Neuronal stem cell (in vitro differentiated cells): ENCODE results near the gene ACADS.

ENCODE experiments used
- DNase-seq: peaks from one replicate; pipeline ENCODE4 v3.0.0-alpha.2; 2013; ENCODE audit warnings: low spot score
- H2AFZ ChIP-seq: one replicate; pipeline ENCODE4 v1.6.1; 2013; ENCODE audit warnings: mild to moderate bottlenecking, low read length, inconsistent platforms
- H2AK5ac ChIP-seq: 2 replicates; pipeline ENCODE4 v1.6.1; 2013; ENCODE audit warnings: low read depth, mild to moderate bottlenecking, inconsistent platforms, low read length, moderate library complexity, mixed read lengths
- H2BK120ac ChIP-seq: 2 replicates; pipeline ENCODE4 v1.6.1; 2013; ENCODE audit warnings: low read depth, mild to moderate bottlenecking, inconsistent platforms, low read length, moderate library complexity, mixed read lengths
- H2BK12ac ChIP-seq: one replicate; pipeline ENCODE4 v1.6.1; 2013; ENCODE audit warnings: low read length, inconsistent platforms
- H2BK15ac ChIP-seq: 2 replicates; pipeline ENCODE4 v1.6.1; 2013; ENCODE audit warnings: mild to moderate bottlenecking, low read length, inconsistent platforms, mixed read lengths
- H2BK5ac ChIP-seq: one replicate; pipeline ENCODE4 v1.6.1; 2013; ENCODE audit warnings: inconsistent platforms, mild to moderate bottlenecking, low read length, moderate library complexity
- H3K14ac ChIP-seq: one replicate; pipeline ENCODE4 v1.6.1; 2013; ENCODE audit warnings: low read length, inconsistent platforms
- H3K18ac ChIP-seq: 2 replicates; pipeline ENCODE4 v1.6.1; 2013; ENCODE audit warnings: low read length, inconsistent platforms
- H3K23ac ChIP-seq: 2 replicates; pipeline ENCODE4 v1.6.1; 2013; ENCODE audit warnings: low read depth, mild to moderate bottlenecking, mixed read lengths, low read length, inconsistent platforms; ENCODE audit not compliant: poor library complexity
- H3K27ac ChIP-seq: replicated peaks from 3 replicates; pipeline ENCODE4 v1.5.1; 2013; ENCODE audit warnings: low read length, inconsistent platforms
- H3K27me3 ChIP-seq, 3 experiments: 2 replicates each; pipeline ENCODE4 v1.6.1; 2013; ENCODE audit warnings: low read length in 3 of 3, mild to moderate bottlenecking in 2 of 3, inconsistent platforms in 1 of 3, low read depth in 1 of 3, mixed read lengths in 1 of 3, moderate library complexity in 1 of 3; ENCODE audit not compliant: control insufficient read depth in 3 of 3, insufficient read depth in 3 of 3
- H3K36me3 ChIP-seq, 2 donors: replicated peaks in 1 of 2; 2 replicates each; pipeline ENCODE4 v1.6.1; 2013; ENCODE audit warnings: low read length in 2 of 2; ENCODE audit not compliant: control insufficient read depth in 2 of 2, insufficient read depth in 2 of 2
- H3K4ac ChIP-seq: 2 replicates; pipeline ENCODE4 v1.6.1; 2013; ENCODE audit warnings: inconsistent platforms, mild to moderate bottlenecking, low read length, moderate library complexity
- H3K4me1 ChIP-seq, 2 donors: 1 replicate in 1 of 2; 2 replicates in 1 of 2; pipeline ENCODE4 v1.6.1; 2013; ENCODE audit warnings: low read length in 2 of 2, low read depth in 1 of 2; ENCODE audit not compliant: control insufficient read depth in 2 of 2, insufficient read depth in 1 of 2
- H3K4me2 ChIP-seq: one replicate; pipeline ENCODE4 v1.6.1; 2013; ENCODE audit warnings: mild to moderate bottlenecking, low read length, inconsistent platforms; ENCODE audit not compliant: insufficient read depth, poor library complexity, severe bottlenecking
- H3K4me3 ChIP-seq, 2 donors: 2 replicates each; pipeline ENCODE4 v1.5.1; 2013; ENCODE audit warnings: low read length in 2 of 2, mild to moderate bottlenecking in 2 of 2, inconsistent platforms in 1 of 2, moderate library complexity in 1 of 2
- H3K79me1 ChIP-seq: one replicate; pipeline ENCODE4 v1.6.1; 2013; ENCODE audit warnings: low read depth, mild to moderate bottlenecking, inconsistent platforms, low read length, moderate library complexity
- H3K9ac ChIP-seq: one replicate; pipeline ENCODE4 v1.6.1; 2013; ENCODE audit warnings: mild to moderate bottlenecking, low read depth, low read length, inconsistent platforms; ENCODE audit not compliant: poor library complexity
- H3K9me3 ChIP-seq, 2 donors: replicated peaks in 1 of 2; 2 replicates each; pipeline versions ENCODE3 to v1.6.1; 2013; ENCODE audit warnings: low read length in 2 of 2, mild to moderate bottlenecking in 2 of 2, inconsistent platforms in 1 of 2, low read depth in 1 of 2, mixed read lengths in 1 of 2, moderate library complexity in 1 of 2; ENCODE audit not compliant: control insufficient read depth in 2 of 2, insufficient read depth in 1 of 2
- H4K8ac ChIP-seq: one replicate; pipeline ENCODE4 v1.6.1; 2013; ENCODE audit warnings: low read depth, mild to moderate bottlenecking, inconsistent platforms, low read length, moderate library complexity
- H4K91ac ChIP-seq: one replicate; pipeline ENCODE4 v1.6.1; 2013; ENCODE audit warnings: low read length, low read depth, mild to moderate bottlenecking, inconsistent platforms; ENCODE audit not compliant: poor library complexity
- WGBS, 2 donors: extraction: QIAGEN DNeasy Blood & Tissue Kit; methylation state at CpG; one replicate each; pipeline ENCODE4 v1.1.7; 2013; ENCODE audit warnings: missing lambda C conversion rate in 2 of 2, mixed read lengths in 1 of 2; ENCODE audit not compliant: insufficient read length in 2 of 2, insufficient replicate concordance in 1 of 2; ENCODE audit errors: extremely low coverage in 2 of 2; 5-methylcytosine and 5-hydroxymethylcytosine counted together

Gene ACADS

DNA sequence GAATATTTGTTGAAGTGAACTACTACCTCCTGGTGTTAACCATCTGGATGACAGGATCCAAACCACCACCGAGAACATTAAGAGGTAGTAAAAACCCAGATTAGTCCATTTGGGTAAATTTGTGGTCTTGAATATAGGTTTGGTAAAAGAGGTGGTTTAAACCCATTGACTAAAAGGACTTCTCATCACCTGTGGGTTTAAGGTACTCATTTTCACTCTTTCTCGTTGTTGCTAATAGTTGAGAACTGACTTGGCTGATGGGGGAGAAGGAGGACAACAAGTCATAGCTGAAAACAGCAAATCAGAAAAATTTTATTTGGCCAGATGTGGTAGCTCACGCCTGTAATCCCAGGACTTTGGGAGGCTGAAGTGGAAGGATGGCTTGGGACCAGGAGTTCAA, 59.2 kb downstream of the ACADS start:
- no peak overlapping the region for H2BK120ac ChIP-seq
- H3K23ac ChIP-seq: no peak overlapping the region
- DNase-seq: no peak
- H4K8ac ChIP-seq: no peak overlapping the region
- H2AK5ac ChIP-seq: no peak overlapping the region
- no peak overlapping the region for H3K27ac ChIP-seq
- no peaks in the 10 kb centered on the region for H3K4me1 ChIP-seq
- no peak overlapping the region for H4K91ac ChIP-seq
- WGBS, 2 donors: no CpG with 5 or more reads among the region's 3 CpGs
- H3K4me2 ChIP-seq: no peak overlapping the region
- H3K36me3 ChIP-seq: peaks cover 10 to 63% of the 10 kb centered on the region in 2 donors
- H3K4me3 ChIP-seq: no peak overlapping the region
- no peak overlapping the region for H2AFZ ChIP-seq
- H3K27me3 ChIP-seq: no peaks in the 10 kb centered on the region
- no peak overlapping the region for H3K4ac ChIP-seq
- no peaks in the 10 kb centered on the region for H3K9me3 ChIP-seq
- H3K18ac ChIP-seq: no peak overlapping the region
- no peak overlapping the region for H2BK5ac ChIP-seq
- no peak overlapping the region for H3K14ac ChIP-seq
- no peaks in the 10 kb centered on the region for H3K79me1 ChIP-seq
- no peak overlapping the region for H2BK12ac ChIP-seq
- no peak overlapping the region for H3K9ac ChIP-seq
- H2BK15ac ChIP-seq: no peak overlapping the region

DNA sequence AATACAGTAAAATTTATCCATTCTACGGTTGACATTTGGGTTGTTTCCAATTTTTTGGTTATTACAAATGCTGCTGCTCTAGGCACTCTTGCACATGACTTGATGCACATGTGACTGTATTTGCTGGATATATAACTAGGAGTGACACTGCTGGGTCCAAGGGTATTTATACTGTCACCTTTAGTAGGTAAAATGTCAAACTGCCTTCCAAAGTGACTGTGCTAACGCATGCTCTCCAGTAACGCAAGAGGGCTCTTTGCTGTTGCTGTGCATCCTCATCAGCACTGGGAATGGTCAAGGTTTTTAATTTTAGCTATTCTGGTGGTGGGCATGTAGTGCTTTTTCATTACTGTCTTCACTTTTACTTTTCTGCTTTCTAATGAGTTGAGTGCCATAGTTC, 62.3 kb downstream of the ACADS start:
- Histone ChIP-seq H3K79me1 (no peaks in the 10 kb centered on the region), H2BK120ac (no peak overlapping the region), H3K9ac (no peak overlapping the region), H2AFZ (no peak overlapping the region), H3K14ac (no peak overlapping the region), H3K27ac (no peak overlapping the region), H2BK15ac (no peak overlapping the region), H4K8ac (no peak overlapping the region), H3K18ac (no peak overlapping the region), H3K4me3 (no peak overlapping the region), H4K91ac (no peak overlapping the region), H3K4ac (no peak overlapping the region), H2AK5ac (no peak overlapping the region), H2BK5ac (no peak overlapping the region), H3K4me1 (no peaks in the 10 kb centered on the region), H3K27me3 (no peaks in the 10 kb centered on the region), H3K9me3 (no peaks in the 10 kb centered on the region), H3K4me2 (no peak overlapping the region), H3K23ac (no peak overlapping the region), H2BK12ac (no peak overlapping the region), H3K36me3 (peaks cover 3 to 47% of the 10 kb centered on the region in 2 donors)
- no peak for DNase-seq
- no CpG with 5 or more reads among the region's 3 CpGs for WGBS, 2 donors
